D721Med (cell line): ENCODE data around the gene INPP1.
A peak's percentile ranks its signal among the peaks of the same experiment; 100 is the strongest.

Experiments used
- DNase-seq: peaks from one replicate; pipeline ENCODE4 v3.0.0; 2011; ENCODE audit warnings: low spot score; ENCODE audit not compliant: insufficient read length
- FAIRE-seq: peaks from 2 replicates; lab custom pipeline; 2011; peaks lifted over from hg19 to GRCh38; lab: Jason Lieb, UNC
- CTCF ChIP-seq: IDR thresholded peaks from 2 replicates; pipeline ENCODE4 v1.5.1; 2012; ENCODE audit warnings: mild to moderate bottlenecking, control low read depth; ENCODE audit not compliant: insufficient read depth; ENCODE audit errors: missing control alignments

Gene INPP1

GRCh38 chr2:190320696-190321095 is 22.7 kb upstream of the INPP1 start:
- no peak for FAIRE-seq
- no peak for TF ChIP-seq CTCF

GRCh38 chr2:190323406-190323805 is 20.0 kb upstream of the INPP1 start:
- no peak for TF ChIP-seq CTCF
- no peak for FAIRE-seq
- DNase-seq = no peak

More at GRCh38 chr2:190320696-190321095, 22.7 kb upstream of the INPP1 start:
- DNase-seq = no peak

- DNase-seq = no peak
- no peak for FAIRE-seq
- no peak for TF ChIP-seq CTCF
Observed at GRCh38 chr2:190325588-190325987, 17.8 kb upstream of the INPP1 start.

- FAIRE-seq (no peak), DNase-seq (no peak)
- no peak for TF ChIP-seq CTCF
Observed at GRCh38 chr2:190327867-190328572, 15.4 kb upstream of the INPP1 start.

GRCh38 chr2:190328573-190329147 is 14.7 kb upstream of the INPP1 start:
- DNase-seq = no peak
- peak; percentile 16 for FAIRE-seq
- peak; percentile 25 for TF ChIP-seq CTCF

- DNase-seq = no peak
- no peak for FAIRE-seq
- TF ChIP-seq CTCF = no peak
Observed at GRCh38 chr2:190333395-190333794, 10.0 kb upstream of the INPP1 start.

GRCh38 chr2:190333928-190334327 is 9.5 kb upstream of the INPP1 start:
- no peak for TF ChIP-seq CTCF
- no peak for FAIRE-seq
- no peak for DNase-seq
